GM19238 (cell line): ENCODE data around the gene CNTNAP2.
"Not testable (repeated sequence)": the region's sequence is repeated elsewhere in the genome, so short reads cannot be mapped to it uniquely, and the experiment has no call there.

Experiments
- DNase-seq: peaks from one replicate; pipeline ENCODE4 v3.0.0; 2011; ENCODE audit warnings: low spot score; ENCODE audit not compliant: insufficient read length

Gene CNTNAP2

GRCh38 chr7:147721962-147722830 lies 1605.6 kb downstream of the CNTNAP2 start:
- no peak for DNase-seq

GRCh38 chr7:147723536-147723935 lies 1606.9 kb downstream of the CNTNAP2 start:
- DNase-seq = no peak

GRCh38 chr7:147731311-147731710 lies 1614.7 kb downstream of the CNTNAP2 start:
- DNase-seq = no peak

GRCh38 chr7:147737559-147738214 lies 1621.1 kb downstream of the CNTNAP2 start:
- DNase-seq = not testable (repeated sequence)

DNA sequence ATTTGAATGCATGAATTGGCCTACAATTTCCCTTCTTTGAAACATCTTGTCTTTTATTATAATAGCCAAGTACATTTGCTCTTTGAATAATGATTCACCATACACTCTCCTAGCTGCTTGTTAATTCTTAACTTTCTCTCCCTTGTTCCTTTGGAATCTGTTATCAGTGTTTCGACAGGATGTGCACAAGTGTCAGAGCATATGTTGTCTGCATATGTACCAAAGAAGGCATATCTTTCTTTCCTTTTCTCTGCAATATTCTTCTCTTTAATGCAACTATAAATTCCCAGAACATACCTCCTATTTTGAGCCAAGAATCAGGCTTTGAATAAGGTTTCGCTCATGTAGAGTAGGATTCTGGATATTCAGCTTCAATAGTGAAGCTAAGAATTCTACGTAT lies 1625.7 kb downstream of the CNTNAP2 start:
- DNase-seq = no peak

DNA sequence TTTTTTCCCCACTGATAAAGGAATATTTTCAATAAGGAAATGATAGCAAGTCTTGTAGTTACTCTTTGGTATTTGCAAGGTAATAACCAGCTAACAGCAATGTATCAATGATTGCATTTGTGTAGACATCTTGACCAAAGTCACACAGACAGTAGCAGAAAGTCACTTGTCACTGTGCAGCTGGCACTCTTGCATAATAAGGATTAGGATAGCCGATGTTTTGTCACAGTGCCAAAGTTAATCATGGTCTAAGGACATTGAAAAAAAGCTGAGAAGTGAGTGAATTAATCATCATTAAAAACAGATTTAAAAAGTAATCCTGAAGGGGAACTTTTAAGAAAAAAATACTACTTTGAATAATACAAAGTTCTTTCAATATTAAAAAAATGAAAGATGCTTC lies 1639.7 kb downstream of the CNTNAP2 start:
- DNase-seq = no peak

DNA sequence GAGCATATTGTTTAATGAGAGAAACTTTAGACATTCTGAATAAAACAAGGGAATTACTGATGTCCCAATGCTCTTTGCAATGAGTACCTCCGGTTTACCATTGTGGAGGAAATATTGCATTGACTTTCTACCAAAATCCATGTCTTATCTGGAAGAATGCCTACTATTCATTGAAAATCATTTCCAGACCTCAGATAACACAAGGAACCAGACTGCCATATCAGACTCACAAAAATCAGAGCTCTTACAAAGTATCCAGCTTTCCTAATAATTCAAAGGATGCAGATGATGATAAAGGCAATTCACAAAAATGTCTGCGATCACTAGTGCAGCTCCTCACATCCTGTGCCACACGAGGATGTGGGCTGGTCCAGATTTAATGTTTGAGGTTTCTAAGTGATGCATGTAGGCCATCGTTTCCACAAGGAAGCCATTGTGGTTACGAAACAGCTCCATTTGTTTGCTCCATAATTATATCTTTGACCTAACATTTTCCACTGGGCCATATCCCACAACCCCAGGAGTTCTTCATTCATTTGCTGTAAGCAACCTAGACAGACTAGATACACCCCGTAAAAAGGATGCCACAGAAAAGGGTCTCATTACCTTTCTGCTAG lies 1642.8 kb downstream of the CNTNAP2 start:
- DNase-seq = no peak

- DNase-seq = no peak
Observed at GRCh38 chr7:147765301-147765700, 1648.7 kb downstream of the CNTNAP2 start.

GRCh38 chr7:147771344-147771743 lies 1654.7 kb downstream of the CNTNAP2 start:
- no peak for DNase-seq

- no peak for DNase-seq
Observed at GRCh38 chr7:147774461-147774860, 1657.9 kb downstream of the CNTNAP2 start.

- DNase-seq = no peak
Observed at GRCh38 chr7:147775516-147776284, 1659.1 kb downstream of the CNTNAP2 start.

DNA sequence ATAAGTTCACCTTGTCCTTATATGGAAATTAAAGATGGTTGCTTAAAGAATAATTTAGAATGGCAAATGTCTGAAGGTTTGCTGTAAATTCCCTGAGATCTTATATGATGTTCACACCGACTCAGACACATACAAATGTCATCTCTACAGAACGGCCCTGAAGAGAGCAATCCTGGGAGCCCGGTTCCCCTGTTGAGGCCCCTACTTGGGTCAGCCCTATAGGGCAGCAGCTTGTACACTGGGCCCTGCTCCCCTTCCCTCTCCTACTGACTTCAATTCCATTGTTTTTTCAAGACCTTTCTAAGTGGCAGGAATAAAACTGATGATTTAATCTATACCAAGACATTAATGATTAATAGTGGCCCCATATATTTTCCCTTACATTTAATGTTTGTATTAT lies 1660.7 kb downstream of the CNTNAP2 start:
- DNase-seq = no peak

DNA sequence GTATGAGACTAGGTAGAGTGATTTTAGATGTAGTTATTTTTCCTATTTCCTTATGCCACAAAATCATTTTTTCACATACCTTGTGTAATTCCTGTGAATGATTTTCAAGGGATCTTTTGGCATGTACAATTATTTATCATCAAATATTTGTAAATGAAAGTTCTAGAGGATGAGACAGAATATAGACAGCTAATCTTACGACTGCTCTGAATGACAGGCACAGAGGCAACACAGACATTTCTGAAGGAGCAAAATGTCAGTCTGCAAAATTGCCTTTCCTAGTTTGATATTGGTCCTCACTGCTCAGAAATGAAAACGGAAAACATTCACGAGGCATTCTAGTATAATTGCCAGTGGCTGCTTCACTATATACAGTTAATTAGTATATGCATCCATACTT lies 1663.3 kb downstream of the CNTNAP2 start:
- no peak for DNase-seq

DNA sequence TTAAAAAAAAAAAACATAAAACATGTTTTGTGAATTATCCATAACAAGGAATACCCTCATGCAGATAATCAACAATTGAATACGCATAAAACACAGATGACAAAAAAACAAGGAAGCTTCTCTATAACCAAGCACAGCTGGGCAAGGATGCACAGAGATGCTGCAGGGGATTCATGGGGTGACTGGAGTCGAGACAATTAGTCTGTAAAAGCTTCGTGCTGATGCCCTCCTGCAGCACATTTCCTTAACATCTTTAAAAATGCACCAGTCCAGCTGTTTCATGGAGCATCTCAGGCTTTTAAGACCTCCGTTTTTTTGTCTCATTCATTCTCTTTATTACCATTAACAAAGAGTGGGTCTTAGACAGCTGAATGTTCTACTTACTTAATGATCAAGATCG lies 1680.0 kb downstream of the CNTNAP2 start:
- DNase-seq = no peak

DNA sequence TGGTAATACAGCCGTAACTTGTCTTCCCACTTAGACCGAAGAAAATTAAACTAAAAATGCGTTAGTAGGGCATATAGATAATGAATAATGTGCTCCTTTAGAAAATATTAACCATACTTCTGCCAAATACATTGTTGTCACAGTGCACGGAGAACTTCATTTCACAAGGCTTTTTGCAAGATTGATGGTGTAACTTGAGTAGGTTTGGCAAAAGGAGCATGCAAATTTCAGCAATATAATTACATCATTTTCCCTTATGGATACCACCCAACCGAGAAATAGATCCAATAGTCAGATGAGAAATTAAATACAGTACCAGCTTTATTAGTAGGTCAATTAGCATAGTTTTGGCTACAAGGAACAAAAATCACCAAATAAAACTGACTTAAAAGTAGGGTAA lies 1681.4 kb downstream of the CNTNAP2 start:
- DNase-seq = no peak

DNA sequence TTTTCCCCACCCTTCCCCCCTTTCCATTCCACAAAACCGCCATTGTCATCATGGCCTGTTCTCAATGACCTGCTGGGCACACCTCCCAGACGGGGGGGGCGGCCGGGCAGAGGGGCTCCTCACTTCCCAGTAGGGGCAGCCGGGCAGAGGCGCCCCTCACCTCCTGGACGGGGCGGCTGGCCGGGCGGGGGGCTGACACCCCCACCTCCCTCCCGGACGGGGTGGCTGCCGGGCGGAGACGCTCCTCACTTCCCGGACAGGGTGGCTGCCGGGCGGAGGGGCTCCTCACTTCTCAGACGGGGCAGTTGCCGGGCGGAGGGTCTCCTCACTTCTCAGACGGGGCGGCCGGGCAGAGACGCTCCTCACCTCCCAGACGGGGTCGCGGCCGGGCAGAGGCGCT lies 1685.2 kb downstream of the CNTNAP2 start:
- DNase-seq = not testable (repeated sequence)

GRCh38 chr7:147803151-147803550 lies 1686.5 kb downstream of the CNTNAP2 start:
- no peak for DNase-seq

DNA sequence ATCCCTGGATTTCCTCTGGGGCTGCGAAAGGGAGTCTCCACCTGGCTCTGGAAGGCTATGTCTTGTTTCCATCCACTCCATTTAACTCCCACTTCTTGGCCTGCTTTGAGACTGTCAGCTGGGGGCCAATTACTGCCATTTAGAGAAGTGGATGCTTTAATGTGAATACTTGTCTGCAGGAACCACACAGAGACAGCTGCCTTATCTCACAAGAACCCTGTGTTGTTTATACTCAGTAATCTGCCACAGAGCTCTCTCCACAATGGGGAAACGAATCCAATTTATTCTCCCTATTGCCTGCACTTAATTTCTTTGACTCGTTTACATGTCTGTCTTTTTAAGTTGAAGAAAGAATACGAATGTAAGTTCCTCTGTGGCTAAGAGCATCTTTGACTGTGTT lies 1687.0 kb downstream of the CNTNAP2 start:
- DNase-seq = no peak

GRCh38 chr7:147804032-147804431 lies 1687.4 kb downstream of the CNTNAP2 start:
- DNase-seq = no peak

- no peak for DNase-seq
Observed at GRCh38 chr7:147805996-147806576, 1689.5 kb downstream of the CNTNAP2 start.

DNA sequence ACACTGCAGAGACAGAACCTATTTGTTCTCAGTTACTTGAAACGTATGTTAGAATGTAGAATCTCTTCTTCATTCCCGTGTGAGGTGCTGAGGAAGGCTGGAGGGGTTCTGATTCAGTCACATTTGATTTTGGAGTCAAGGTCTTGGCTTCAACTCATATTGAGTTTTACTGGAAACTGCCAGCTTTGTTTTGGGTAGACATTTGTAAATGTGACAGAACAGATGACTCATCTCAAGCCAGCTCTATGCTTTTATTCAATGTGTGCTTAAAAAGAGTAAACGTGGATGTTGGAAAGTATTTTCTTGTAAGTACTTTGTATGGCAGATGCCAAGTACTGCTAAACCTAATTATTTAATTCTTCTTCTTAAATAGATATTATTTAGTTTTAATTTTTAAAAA lies 1693.2 kb downstream of the CNTNAP2 start:
- no peak for DNase-seq
